GM10266 (cell line): ENCODE measurements around the gene FTHL17.

Experiments used
- DNase-seq: peaks from one replicate; pipeline ENCODE4 v3.0.0; 2012; ENCODE audit errors: extremely low spot score
- TF ChIP-seq, protein P1 (sequence below): IDR thresholded peaks from 2 replicates; pipeline ENCODE4 v1.5.1; 2012; ENCODE audit warnings: mild to moderate bottlenecking, low read depth; ENCODE audit not compliant: control insufficient read depth, insufficient read depth; ENCODE audit errors: missing control alignments

The FTHL17 gene

GRCh38 chrX:31053621-31054020 is 18.2 kb downstream of the FTHL17 start:
- DNase-seq = no peak
- TF ChIP-seq, protein P1, sequence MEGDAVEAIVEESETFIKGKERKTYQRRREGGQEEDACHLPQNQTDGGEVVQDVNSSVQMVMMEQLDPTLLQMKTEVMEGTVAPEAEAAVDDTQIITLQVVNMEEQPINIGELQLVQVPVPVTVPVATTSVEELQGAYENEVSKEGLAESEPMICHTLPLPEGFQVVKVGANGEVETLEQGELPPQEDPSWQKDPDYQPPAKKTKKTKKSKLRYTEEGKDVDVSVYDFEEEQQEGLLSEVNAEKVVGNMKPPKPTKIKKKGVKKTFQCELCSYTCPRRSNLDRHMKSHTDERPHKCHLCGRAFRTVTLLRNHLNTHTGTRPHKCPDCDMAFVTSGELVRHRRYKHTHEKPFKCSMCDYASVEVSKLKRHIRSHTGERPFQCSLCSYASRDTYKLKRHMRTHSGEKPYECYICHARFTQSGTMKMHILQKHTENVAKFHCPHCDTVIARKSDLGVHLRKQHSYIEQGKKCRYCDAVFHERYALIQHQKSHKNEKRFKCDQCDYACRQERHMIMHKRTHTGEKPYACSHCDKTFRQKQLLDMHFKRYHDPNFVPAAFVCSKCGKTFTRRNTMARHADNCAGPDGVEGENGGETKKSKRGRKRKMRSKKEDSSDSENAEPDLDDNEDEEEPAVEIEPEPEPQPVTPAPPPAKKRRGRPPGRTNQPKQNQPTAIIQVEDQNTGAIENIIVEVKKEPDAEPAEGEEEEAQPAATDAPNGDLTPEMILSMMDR = no peak

- TF ChIP-seq, protein P1 = no peak
- no peak for DNase-seq
Measured at GRCh38 chrX:31039327-31039711, 32.5 kb downstream of the FTHL17 start.

DNA sequence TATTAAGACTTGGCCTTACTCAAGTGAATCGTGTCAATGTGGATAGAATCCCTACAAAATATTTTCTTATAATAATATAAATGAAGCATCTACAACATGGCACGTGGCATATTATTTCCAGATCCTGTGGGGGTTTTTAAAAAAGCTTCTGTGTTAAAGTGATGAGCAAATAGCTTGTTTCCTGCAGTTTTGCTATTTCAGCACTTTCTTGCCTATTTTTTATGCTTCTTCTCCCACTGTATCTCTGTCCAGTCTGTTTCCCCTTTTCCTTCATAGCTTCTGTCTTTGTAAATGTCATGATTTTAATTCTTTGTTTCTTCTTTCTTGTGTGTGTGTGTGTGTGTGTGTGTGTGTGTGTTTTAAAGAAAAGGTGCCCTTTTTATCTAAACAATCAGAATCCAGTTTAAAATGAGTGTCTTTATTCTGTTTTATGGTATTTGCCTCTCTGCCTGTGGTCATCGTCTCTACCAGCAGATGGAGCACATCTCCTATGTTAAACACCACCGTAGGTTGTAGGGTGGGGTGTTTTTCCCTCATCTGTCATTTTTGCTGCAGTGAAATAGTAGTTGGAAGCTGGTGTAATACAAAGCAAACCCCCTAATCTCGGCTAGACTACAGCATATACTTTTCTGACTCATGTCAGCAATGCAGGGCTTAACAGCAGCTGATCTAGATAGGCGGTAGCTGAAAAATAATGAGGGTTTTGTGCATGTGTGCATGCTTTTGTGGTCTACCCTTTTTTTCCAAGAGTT is 33.1 kb downstream of the FTHL17 start:
- TF ChIP-seq, protein P1 = peak; percentile 57
- DNase-seq = peak; percentile 13

DNA sequence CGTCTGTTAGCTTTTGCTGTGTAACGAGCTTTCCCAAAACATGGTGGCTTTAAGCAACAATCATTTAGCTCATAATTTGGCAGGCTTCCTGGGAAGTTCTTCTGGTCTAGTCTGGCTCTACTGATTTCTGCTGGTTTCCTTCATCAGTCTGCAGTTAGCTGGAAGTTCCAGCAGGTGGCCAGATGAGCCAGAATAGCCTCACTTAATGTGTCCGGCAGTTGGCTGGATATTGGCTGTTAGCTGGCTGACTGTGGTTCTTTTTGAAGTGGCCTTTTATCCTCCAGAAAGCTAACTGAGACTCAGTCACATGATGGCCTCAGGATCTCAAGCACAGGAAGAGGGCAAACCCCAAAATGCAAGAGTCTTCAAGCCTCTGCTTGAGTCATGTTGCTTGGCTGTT is 34.9 kb downstream of the FTHL17 start:
- TF ChIP-seq, protein P1 = peak; percentile 66
- peak; percentile 10 for DNase-seq

DNA sequence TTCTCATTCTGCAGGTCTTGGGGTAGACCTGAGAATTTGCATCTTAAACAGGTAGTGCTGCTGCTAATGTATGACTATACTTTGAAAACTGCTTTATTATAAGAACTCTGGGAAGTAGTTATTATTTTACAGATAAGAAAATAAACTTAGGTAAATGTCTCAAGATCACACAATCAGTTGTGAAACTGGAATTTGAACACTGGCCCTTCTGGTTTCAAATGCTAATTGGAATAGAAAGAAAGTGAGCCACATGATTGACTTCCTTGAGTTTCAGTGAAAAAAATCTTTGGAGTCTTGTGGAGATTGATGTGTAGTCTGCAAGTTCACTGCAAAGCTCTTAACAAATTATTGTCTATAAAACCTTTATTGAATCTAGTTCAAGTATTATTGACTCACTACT is 44.5 kb downstream of the FTHL17 start:
- TF ChIP-seq, protein P1 = no peak
- no peak for DNase-seq

GRCh38 chrX:31024866-31025265 is 47.0 kb downstream of the FTHL17 start:
- TF ChIP-seq, protein P1 = no peak
- DNase-seq = no peak

- TF ChIP-seq, protein P1 = no peak
- DNase-seq = no peak
Measured at GRCh38 chrX:31021537-31021936, 50.3 kb downstream of the FTHL17 start.
